WTC11 (cell line): Measurements from ENCODE around the gene DAPK3. TPM values are rescaled to one million over a fixed set of nuclear protein-coding genes. Genes with fewer than 3 reads are reported as not detected.
"Not testable (repeated sequence)": the region's sequence is repeated elsewhere in the genome, so short reads cannot be mapped to it uniquely, and the experiment has no call there.

Experiments used
- ATAC-seq: fragments of 200-7000 bp; cut with Tn5 transposase; 2 replicates; pipeline ENCODE4 v1.10.0; 2021; ENCODE audit warnings: mild to moderate bottlenecking, moderate library complexity
- CTCF ChIA-PET: fragments of 300-600 bp; sonication (Branson Sonifier 250); formaldehyde crosslinking; loops from one replicate; lab custom pipeline; 2021; ENCODE audit warnings: antibody characterized with exemption; lab: Charles Lee
- POLR2A ChIA-PET: fragments of 350-600 bp; sonication (Branson Sonifier 250); formaldehyde crosslinking; loops from one replicate; lab custom pipeline; 2021; ENCODE audit warnings: antibody characterized with exemption; lab: Charles Lee
- DNase-seq: peaks from one replicate; pipeline ENCODE4 v3.0.0; 2021; ENCODE audit warnings: low spot score
- H3K27ac Mint-ChIP-seq: 2 replicates; pipeline ENCODE4 v1.8.0; 2021; ENCODE audit warnings: mixed read lengths
- H3K27me3 Mint-ChIP-seq: 2 replicates; pipeline ENCODE4 v1.8.0; 2021; ENCODE audit warnings: low read depth, mild to moderate bottlenecking, moderate library complexity, mixed read lengths
- H3K36me3 Mint-ChIP-seq: 2 replicates; pipeline ENCODE4 v1.8.0; 2021; ENCODE audit warnings: mixed read lengths
- H3K4me1 Mint-ChIP-seq: 2 replicates; pipeline ENCODE4 v1.8.0; 2022; ENCODE audit warnings: mixed read lengths
- H3K4me3 Mint-ChIP-seq: 2 replicates; pipeline ENCODE4 v1.8.0; 2021; ENCODE audit warnings: mild to moderate bottlenecking, moderate library complexity, mixed read lengths
- H3K9me3 Mint-ChIP-seq: 2 replicates; pipeline ENCODE4 v1.8.0; 2021; ENCODE audit warnings: mixed read lengths
- ARID4B ChIP-seq: sonication (generic); formaldehyde crosslinking; IDR thresholded peaks from 2 replicates; pipeline ENCODE4 v1.8.0; 2023; ENCODE audit warnings: missing genetic modification reagents, mild to moderate bottlenecking, borderline replicate concordance
- ATF1 ChIP-seq: sonication (generic); formaldehyde crosslinking; IDR thresholded peaks from 2 replicates; pipeline ENCODE4 v1.8.1; 2023; ENCODE audit warnings: mild to moderate bottlenecking, moderate library complexity, missing genetic modification reagents
- E2F4 ChIP-seq: sonication (generic); formaldehyde crosslinking; IDR thresholded peaks from 2 replicates; pipeline ENCODE4 v1.8.1; 2022; ENCODE audit warnings: low read depth, mild to moderate bottlenecking, moderate library complexity, missing genetic modification reagents, borderline replicate concordance
- ESRRA ChIP-seq: sonication (generic); formaldehyde crosslinking; IDR thresholded peaks from 2 replicates; pipeline ENCODE4 v1.8.1; 2022; ENCODE audit warnings: mild to moderate bottlenecking, missing genetic modification reagents, borderline replicate concordance
- ETV6 ChIP-seq: sonication (generic); formaldehyde crosslinking; IDR thresholded peaks from 2 replicates; pipeline ENCODE4 v1.8.1; 2022; ENCODE audit warnings: mild to moderate bottlenecking, missing genetic modification reagents
- FOXK1 ChIP-seq: sonication (generic); formaldehyde crosslinking; IDR thresholded peaks from 2 replicates; pipeline ENCODE4 v1.8.0; 2022; ENCODE audit warnings: mild to moderate bottlenecking, moderate library complexity, missing genetic modification reagents
- IRF1 ChIP-seq: sonication (generic); formaldehyde crosslinking; IDR thresholded peaks from 2 replicates; pipeline ENCODE4 v1.8.0; 2023; ENCODE audit warnings: missing genetic modification reagents
- MLX ChIP-seq: sonication (generic); formaldehyde crosslinking; IDR thresholded peaks from 2 replicates; pipeline ENCODE4 v1.8.1; 2023; ENCODE audit warnings: mild to moderate bottlenecking, missing genetic modification reagents, moderate library complexity
- NFATC4 ChIP-seq: fragments of 250-450 bp; sonication (Bioruptor Pico); IDR thresholded peaks from 2 replicates; pipeline ENCODE4 v1.9.0; 2021; ENCODE audit warnings: mild to moderate bottlenecking
- NR2C2 ChIP-seq: sonication (generic); formaldehyde crosslinking; IDR thresholded peaks from 2 replicates; pipeline ENCODE4 v1.8.0; 2022; ENCODE audit warnings: mild to moderate bottlenecking, missing genetic modification reagents
- PRDM15 ChIP-seq: sonication (generic); formaldehyde crosslinking; IDR thresholded peaks from 2 replicates; pipeline ENCODE4 v1.8.0; 2022; ENCODE audit warnings: missing genetic modification reagents
- RELA ChIP-seq: sonication (generic); formaldehyde crosslinking; IDR thresholded peaks from 2 replicates; pipeline ENCODE4 v1.8.1; 2022; ENCODE audit warnings: missing genetic modification reagents, mild to moderate bottlenecking, borderline replicate concordance
- SP1 ChIP-seq: sonication (generic); formaldehyde crosslinking; conservative IDR thresholded peaks from 2 replicates; pipeline ENCODE4 v1.8.1; 2022; ENCODE audit warnings: missing genetic modification reagents
- TCF7 ChIP-seq: sonication (generic); formaldehyde crosslinking; IDR thresholded peaks from 2 replicates; pipeline ENCODE4 v1.8.0; 2022; ENCODE audit warnings: mild to moderate bottlenecking, low read depth, missing genetic modification reagents, moderate library complexity
- ZBTB43 ChIP-seq: sonication (generic); formaldehyde crosslinking; IDR thresholded peaks from 2 replicates; pipeline ENCODE4 v1.8.1; 2023; ENCODE audit warnings: mild to moderate bottlenecking, missing genetic modification reagents
- ZNF138 ChIP-seq: sonication (generic); formaldehyde crosslinking; conservative IDR thresholded peaks from 2 replicates; pipeline ENCODE4 v1.8.1; 2022; ENCODE audit warnings: mild to moderate bottlenecking, moderate library complexity, missing genetic modification reagents
- ZNF396 ChIP-seq: fragments of 250-450 bp; sonication (Bioruptor Pico); IDR thresholded peaks from 2 replicates; pipeline ENCODE4 v1.8.0; 2021; ENCODE audit warnings: mild to moderate bottlenecking, moderate library complexity, borderline replicate concordance
- ZNF416 ChIP-seq: fragments of 250-450 bp; sonication (Bioruptor Pico); IDR thresholded peaks from 2 replicates; pipeline ENCODE4 v1.9.0; 2021; ENCODE audit warnings: mild to moderate bottlenecking, inconsistent platforms
- total RNA-seq: library from RNA; stranded (reverse); gene quantifications from 3 replicates; pipeline ENCODE4 v1.2.3, GENCODE V29; 2021

DAPK3 gene
- total RNA-seq, 1 experiment from 2014 or later, result 73.5 TPM

- no peak for DNase-seq
- Mint-ChIP-seq H3K4me3 (no peak overlapping the region), H3K9me3 (no peaks in the 10 kb centered on the region), H3K36me3 (no peaks in the 10 kb centered on the region; the same call in 1 of the 2 replicates), H3K27me3 (no peaks in the 10 kb centered on the region), H3K27ac (no peak overlapping the region), H3K4me1 (peaks cover 8% of the 10 kb centered on the region)
- CTCF ChIA-PET, result interaction anchor here (1.2 kb wide), 1 partner anchor 184 kb away, joined by 3 read pairs; no protein-coding TSS in a partner anchor
- ATAC-seq, result no peak
- POLR2A ChIA-PET, result interaction anchor here (1.8 kb wide), 1 partner anchor 13 kb away, joined by 5 read pairs; no protein-coding TSS in a partner anchor
- no peak for TF ChIP-seq ETV6 (CRISPR knock-in tag)
- no peak for TF ChIP-seq NFATC4 (CRISPR knock-in tag)
- no peak for TF ChIP-seq ZBTB43 (CRISPR knock-in tag)
- no peak for TF ChIP-seq SP1 (CRISPR knock-in tag)
- TF ChIP-seq FOXK1 (CRISPR knock-in tag), result no peak
- no peak for TF ChIP-seq ESRRA (CRISPR knock-in tag)
- TF ChIP-seq ZNF138 (CRISPR knock-in tag), result no peak
- no peak for TF ChIP-seq IRF1 (CRISPR knock-in tag)
- no peak for TF ChIP-seq NR2C2 (CRISPR knock-in tag)
- no peak for TF ChIP-seq RELA (CRISPR knock-in tag)
- no peak for TF ChIP-seq ARID4B
- no peak for TF ChIP-seq TCF7
These were observed 15.2 kb downstream of the DAPK3 start for GRCh38 chr19:3955688-3956087.

GRCh38 chr19:3955276-3955675, 15.6 kb downstream of the DAPK3 start:
- H3K4me3 Mint-ChIP-seq, result not testable (repeated sequence)

GRCh38 chr19:3954107-3954506, 16.8 kb downstream of the DAPK3 start:
- no peaks in the 10 kb centered on the region for H3K9me3 Mint-ChIP-seq
- H3K4me3 Mint-ChIP-seq, result no peak overlapping the region
- no peak for ATAC-seq
- peaks cover 8% of the 10 kb centered on the region for H3K4me1 Mint-ChIP-seq
- H3K27ac Mint-ChIP-seq, result no peak overlapping the region
- DNase-seq, result no peak
- ChIA-PET POLR2A (interaction anchor here (1.8 kb wide), 1 partner anchor 15 kb away, joined by 5 read pairs; no protein-coding TSS in a partner anchor), CTCF (interaction anchor here (0.6 to 1.4 kb wide), 2 partner anchors 33 to 460 kb away, joined by 3 to 5 read pairs; no protein-coding TSS in a partner anchor)
- H3K27me3 Mint-ChIP-seq, result no peaks in the 10 kb centered on the region
- no peaks in the 10 kb centered on the region; the same call in 1 of the 2 replicates for H3K36me3 Mint-ChIP-seq
- no peak for TF ChIP-seq ZNF396 (CRISPR knock-in tag)
- TF ChIP-seq ATF1, result no peak
- no peak for TF ChIP-seq PRDM15 (CRISPR knock-in tag)
- no peak for TF ChIP-seq FOXK1 (CRISPR knock-in tag)
- no peak for TF ChIP-seq E2F4 (CRISPR knock-in tag)
- no peak for TF ChIP-seq MLX
- no peak for TF ChIP-seq ZNF416
- no peak for TF ChIP-seq ZBTB43 (CRISPR knock-in tag)

More at GRCh38 chr19:3955276-3955675, 15.6 kb downstream of the DAPK3 start:
- H3K36me3 Mint-ChIP-seq, H3K4me1 Mint-ChIP-seq, DNase-seq, H3K27ac Mint-ChIP-seq, H3K27me3 Mint-ChIP-seq, ATAC-seq, H3K9me3 Mint-ChIP-seq: not testable (repeated sequence)
- ChIA-PET POLR2A (interaction anchor here (1.8 kb wide), 1 partner anchor 14 kb away, joined by 5 read pairs; no protein-coding TSS in a partner anchor), CTCF (interaction anchor here (1.2 kb wide), 1 partner anchor 185 kb away, joined by 3 read pairs; no protein-coding TSS in a partner anchor)
